ENCODE data around the gene JPH4. TPM values are rescaled to one million over a fixed set of nuclear protein-coding genes. Genes with fewer than 3 reads are reported as not detected.
A peak's percentile ranks its signal among the peaks of the same experiment; 100 is the strongest.

The JPH4 gene
- total RNA-seq, 2 donors from 2014 or later, result 0.39 TPM; not detected in 1

- H3K36me3 ChIP-seq, result no peaks in the 10 kb centered on the region
- H3K4me3 ChIP-seq, result no peak overlapping the region
- no peak for DNase-seq (ENCODE audit: low spot score)
- H3K27me3 ChIP-seq, result no peaks in the 10 kb centered on the region
- TF ChIP-seq CTCF (IDR thresholded peaks at IDR 0.05), result no peak
- H3K4me1 ChIP-seq, result no peaks in the 10 kb centered on the region
- H3K9me3 ChIP-seq, result peaks cover 0 to 14% of the 10 kb centered on the region in 2 donors
- no peak overlapping the region for H3K27ac ChIP-seq
These were observed 44.4 kb upstream of the JPH4 start for GRCh38 chr14:23622990-23623389.

DNA sequence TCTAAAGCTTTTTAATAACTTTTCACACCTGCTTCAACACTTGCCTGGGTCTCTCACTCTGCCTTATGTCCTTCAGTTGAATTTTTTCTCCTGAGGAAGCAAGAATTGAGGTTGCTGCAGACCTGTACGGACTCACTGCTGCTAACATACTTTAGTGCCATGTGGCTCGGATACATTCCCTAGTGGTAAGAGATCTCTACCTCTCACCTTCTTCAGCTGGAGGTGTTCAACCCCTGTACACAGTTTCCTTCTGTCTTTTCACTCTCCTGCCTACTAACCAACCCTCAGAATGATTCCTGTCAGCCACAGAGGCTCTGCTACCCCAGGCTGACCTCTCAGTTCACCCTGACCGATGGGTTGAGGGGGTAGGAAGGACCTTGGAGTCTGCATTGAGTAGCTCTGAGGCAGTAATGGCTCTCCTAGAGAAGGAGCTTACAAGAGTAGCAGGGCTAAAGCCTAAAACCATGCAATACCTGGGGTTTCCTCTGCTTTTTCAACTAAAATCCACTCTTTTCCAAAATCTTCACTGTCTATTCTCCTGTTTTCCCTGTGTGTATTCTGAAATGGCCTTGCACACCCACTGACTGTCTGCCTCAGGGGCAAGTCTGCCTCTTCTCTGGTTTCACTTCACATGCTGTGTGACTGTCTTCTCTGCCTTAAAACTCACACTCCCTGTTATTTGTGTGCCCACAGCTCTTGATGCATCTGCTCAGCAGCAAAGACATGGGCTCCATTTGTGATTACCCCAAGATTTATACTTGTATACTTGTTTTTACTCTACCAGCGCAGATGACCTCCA, 43.5 kb upstream of the JPH4 start:
- Histone ChIP-seq H3K4me3 (no peak overlapping the region), H3K9me3 (peaks cover 0 to 14% of the 10 kb centered on the region in 2 donors), H3K36me3 (no peaks in the 10 kb centered on the region), H3K27ac (no peak overlapping the region), H3K27me3 (no peaks in the 10 kb centered on the region), H3K4me1 (no peaks in the 10 kb centered on the region)
- no peak for TF ChIP-seq CTCF (IDR thresholded peaks at IDR 0.05)
- DNase-seq (ENCODE audit: low spot score), result peak; percentile 42

DNA sequence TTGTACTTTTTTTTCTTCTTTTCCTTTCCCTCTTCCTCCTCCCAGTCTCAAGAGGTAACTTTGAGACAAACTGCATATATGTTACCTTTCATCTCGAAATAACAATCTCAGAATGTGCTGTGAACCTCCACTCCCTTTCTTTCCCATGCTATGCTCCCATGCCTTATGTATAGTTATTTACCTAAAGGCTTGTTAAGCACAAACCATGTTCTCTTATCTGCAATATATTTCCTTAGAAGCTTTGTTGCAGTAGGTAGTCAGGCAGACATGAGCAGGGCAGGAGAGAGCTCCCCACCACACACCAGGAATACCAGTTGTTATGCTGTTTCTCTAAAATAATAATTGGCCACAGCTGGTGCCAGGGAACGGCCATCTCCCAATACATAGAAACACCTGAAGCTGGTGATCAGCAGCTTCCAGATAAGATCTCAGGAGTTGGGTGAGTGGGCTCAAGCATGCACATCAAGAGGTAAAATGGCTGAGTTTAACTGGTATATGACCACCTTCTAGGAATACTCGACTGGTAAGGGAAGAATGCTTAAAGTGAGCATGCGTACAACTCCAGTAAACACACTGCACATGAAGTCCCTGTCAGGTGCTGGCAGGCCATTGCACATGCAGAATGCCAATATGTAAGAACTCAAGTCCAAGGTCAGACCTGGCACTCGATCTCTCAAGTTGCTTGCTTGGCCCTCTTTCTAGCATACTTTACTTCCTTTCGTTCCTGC, 42.8 kb upstream of the JPH4 start:
- no peaks in the 10 kb centered on the region for H3K4me1 ChIP-seq
- TF ChIP-seq CTCF (IDR thresholded peaks at IDR 0.05), result no peak

DNA sequence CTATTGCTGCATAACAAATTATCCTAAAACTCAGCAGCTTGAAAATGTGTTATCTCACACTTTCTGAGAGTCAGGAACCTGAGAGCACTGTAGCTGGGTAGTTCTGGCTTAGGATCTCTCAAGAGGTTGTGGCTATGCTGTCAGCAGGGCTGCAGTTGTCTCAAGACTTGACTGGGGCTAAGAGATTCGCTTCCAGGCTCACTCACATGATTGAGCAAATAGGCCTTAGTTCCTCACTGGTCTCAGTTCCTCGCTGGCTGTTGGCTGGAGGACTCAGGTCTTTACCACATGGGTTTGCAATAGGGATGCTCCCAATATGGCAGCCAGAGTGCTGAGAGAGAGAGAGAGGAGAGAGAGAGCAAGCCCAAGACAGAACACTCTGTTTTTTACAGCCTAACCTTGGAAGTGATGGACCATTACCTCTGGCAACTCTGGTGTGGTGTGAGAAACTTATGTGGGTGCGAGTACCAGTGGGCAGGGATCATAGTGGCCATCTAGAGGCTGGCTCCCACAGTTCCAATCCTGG, 41.6 kb upstream of the JPH4 start:
- no peak overlapping the region for H3K4me3 ChIP-seq
- no peak for DNase-seq (ENCODE audit: low spot score)

More for the DNA sequence above, 42.8 kb upstream of the JPH4 start:
- peak; percentile 53 for DNase-seq (ENCODE audit: low spot score)
- Histone ChIP-seq H3K4me3 (no peak overlapping the region), H3K36me3 (no peaks in the 10 kb centered on the region), H3K9me3 (peaks cover 0 to 14% of the 10 kb centered on the region in 2 donors), H3K27ac (no peak overlapping the region), H3K27me3 (no peaks in the 10 kb centered on the region)

GRCh38 chr14:23618415-23618988, 39.9 kb upstream of the JPH4 start:
- Histone ChIP-seq H3K4me1 (no peaks in the 10 kb centered on the region), H3K27ac (no peak overlapping the region), H3K36me3 (no peaks in the 10 kb centered on the region), H3K27me3 (no peaks in the 10 kb centered on the region), H3K9me3 (no peaks in the 10 kb centered on the region), H3K4me3 (no peak overlapping the region)
- no peak for DNase-seq (ENCODE audit: low spot score)
- TF ChIP-seq CTCF (IDR thresholded peaks at IDR 0.05), result no peak

More for the DNA sequence above, 41.6 kb upstream of the JPH4 start:
- no peak overlapping the region for H3K27ac ChIP-seq
- no peaks in the 10 kb centered on the region for H3K27me3 ChIP-seq
- peaks cover 0 to 13% of the 10 kb centered on the region in 2 donors for H3K9me3 ChIP-seq
- H3K4me1 ChIP-seq, result no peaks in the 10 kb centered on the region
- no peaks in the 10 kb centered on the region for H3K36me3 ChIP-seq
- no peak for TF ChIP-seq CTCF (IDR thresholded peaks at IDR 0.05)
